ENCODE results near the gene NHERF1.
A peak's percentile ranks its signal among the peaks of the same experiment; 100 is the strongest.

Gene NHERF1

DNA sequence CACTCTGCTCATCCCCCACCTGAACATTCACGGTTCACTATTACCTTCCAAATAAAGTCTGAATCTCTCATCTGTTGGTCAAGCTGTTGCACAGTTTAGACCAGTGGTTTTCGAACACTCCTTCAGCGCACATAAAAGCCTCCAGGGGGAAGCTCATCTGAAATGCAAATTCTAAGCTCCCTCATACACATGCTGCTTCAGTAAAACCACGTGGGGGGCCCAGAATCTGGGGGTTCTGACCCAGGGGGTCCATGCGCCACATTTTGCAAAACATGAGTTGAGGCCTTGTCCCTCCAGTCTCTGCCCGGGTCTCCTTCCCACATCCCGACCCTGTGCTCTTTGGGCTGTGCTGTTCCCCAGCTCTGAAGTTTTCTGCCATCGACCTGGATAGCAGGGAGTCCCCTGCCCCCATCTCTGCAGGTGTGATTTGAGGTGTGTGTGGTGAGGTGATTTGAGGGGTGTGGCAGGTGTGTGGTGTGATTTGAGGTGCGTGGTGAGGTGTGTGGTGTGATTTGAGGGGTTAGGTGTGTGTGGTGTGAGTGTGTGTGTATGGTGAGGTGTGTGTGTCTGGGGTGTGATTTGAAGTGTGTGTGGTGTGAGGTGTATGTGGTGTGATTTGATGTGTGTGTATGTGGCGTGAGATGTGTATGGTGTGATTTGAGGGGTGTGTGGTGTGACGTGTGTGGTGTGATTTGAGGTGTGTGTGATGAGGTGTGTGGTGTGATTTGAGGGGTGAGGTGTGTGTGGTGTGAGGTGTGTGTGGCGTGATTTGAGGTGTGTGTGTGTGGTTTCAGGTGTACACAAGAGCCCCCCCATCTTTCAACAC lies 16.2 kb upstream of the NHERF1 start:
- no peak for DNase-seq (ENCODE audit: low spot score)

DNA sequence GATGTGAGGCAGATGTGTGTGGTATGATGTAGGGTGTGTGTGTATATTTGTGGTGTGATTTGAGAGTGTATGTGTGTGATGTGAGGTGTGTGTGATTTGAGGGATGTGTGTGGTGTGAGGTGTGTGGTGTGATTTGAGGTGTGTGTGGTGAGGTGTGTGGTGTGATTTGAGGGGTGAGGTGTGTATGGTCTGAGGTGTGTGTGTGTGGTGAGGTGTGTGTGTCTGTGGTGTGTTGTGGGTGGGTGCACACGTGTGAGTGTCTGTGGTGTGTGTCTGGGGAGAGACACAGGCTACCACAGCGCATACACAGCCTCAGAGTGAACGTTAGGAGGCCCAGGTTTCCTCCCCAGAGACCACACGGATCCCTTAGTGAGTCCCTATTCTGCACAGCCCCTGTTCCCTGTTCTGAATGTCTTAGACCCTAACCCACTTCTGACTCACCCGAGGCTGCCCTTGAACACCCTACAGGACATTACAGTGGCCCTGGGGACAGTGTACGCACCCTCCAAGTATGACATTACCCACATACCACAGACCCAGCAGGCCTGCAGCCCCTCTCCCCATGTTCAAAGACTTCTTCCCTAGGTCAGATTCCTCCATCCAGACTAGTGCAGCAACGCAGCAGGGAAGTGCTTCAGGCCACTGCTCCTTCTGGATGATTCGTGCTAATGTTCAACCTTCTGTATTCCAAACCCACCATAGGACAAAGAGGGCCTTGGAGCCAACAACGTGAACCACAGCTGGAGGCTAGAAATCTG lies 14.9 kb upstream of the NHERF1 start:
- no peak for DNase-seq (ENCODE audit: low spot score)

DNA sequence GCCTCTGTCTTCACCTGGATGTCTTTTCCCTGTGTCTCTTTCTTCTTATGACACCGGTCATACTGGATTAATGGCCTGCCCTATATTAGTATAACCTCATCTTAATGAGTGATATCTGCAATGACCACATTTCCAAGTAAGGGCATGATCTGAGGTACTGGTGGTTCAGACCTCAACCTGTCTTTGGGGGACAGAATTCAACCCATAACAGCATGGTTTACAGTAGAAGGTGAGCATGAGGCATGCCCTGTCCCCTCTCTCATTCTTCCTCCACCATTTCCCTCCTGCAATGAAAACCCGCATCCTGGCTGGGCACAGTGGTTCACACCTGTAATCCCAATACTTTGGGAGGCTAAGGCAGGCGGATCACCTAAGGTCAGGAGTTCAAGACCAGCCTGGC lies 14.2 kb upstream of the NHERF1 start:
- DNase-seq (ENCODE audit: low spot score): no peak

DNA sequence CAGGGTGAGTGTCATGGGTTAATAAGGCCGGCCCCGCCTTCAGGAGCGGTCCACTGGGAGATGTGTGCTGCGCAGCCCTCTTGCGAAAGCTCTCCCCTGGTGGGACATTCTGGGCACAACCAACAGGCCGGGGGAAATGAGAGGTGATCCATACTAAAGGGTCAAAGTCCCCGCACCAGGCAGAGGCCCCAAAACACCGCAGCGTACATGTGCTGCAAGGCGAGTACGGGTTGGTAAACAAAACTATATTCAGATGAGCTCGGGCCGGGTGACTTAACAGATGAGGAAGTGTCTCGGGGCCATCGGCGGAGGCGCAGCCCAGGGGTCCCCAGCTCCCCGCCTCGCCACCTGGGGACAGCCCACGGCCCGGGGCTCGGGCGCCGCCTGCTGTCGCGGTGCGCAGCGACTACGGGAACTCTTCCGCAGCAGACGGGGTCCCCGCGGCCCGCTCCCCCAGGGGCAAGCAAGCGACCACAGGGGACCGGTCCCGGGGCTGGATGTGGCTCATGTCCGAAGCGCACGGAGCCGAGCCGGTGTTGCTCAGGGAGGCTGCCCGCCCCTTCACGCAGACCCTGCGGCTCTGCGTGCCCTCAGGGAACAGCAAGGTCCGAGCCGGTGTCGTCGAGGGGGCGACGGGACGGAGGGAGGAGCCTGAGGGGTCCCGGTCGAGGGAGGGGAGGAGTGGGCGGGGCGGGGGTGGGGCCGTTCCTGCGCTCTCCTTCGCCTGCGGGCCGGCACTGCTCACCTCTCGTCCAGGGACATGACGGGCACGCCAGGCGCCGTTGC lies 11.7 kb upstream of the NHERF1 start, which contains the start of gene RAB37:
Gene RAB37 (plus strand): TSS at position 744 of the 786 bp plus-strand sequence. CDS start 17 bp downstream, at position 761.
- peak; percentile 54 for DNase-seq (ENCODE audit: low spot score)

DNA sequence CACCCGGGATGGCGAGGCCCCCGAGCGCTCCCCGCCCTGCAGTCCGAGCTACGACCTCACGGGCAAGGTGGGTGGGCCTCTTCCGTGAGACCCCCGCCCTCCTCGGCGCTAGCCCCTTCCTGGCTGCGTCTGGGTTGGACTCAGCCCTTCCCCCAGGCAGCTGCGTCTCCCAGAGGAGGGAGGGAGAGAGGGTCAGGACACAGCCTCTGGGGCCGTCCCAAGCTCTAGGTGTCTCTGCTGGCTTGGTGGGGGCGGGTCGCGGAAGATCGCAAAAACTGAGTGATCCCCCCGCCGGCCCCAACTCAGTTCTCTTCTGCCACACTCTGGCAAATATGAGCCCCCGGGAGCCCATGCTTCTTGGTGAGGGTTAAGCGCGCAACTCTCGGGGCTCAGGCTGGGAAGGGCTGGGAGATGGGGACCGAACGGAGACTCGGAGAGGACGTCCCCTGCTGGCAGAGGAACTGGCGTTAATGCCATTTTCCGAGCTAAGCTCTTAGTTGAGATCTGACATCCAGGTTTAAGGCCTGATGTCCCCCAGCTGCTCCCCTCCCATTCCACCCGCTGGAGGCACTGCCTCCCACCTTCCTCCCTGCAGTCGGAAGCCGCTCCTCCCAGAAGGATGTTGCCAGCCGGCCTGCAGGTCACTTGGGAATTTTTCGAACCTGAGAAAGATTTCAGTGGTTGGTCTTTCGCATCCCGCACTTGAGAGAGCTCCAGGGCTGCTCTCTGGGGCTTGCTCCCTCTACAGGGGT lies 11.0 kb upstream of the NHERF1 start:
- peak; percentile 51 for DNase-seq (ENCODE audit: low spot score)

DNA sequence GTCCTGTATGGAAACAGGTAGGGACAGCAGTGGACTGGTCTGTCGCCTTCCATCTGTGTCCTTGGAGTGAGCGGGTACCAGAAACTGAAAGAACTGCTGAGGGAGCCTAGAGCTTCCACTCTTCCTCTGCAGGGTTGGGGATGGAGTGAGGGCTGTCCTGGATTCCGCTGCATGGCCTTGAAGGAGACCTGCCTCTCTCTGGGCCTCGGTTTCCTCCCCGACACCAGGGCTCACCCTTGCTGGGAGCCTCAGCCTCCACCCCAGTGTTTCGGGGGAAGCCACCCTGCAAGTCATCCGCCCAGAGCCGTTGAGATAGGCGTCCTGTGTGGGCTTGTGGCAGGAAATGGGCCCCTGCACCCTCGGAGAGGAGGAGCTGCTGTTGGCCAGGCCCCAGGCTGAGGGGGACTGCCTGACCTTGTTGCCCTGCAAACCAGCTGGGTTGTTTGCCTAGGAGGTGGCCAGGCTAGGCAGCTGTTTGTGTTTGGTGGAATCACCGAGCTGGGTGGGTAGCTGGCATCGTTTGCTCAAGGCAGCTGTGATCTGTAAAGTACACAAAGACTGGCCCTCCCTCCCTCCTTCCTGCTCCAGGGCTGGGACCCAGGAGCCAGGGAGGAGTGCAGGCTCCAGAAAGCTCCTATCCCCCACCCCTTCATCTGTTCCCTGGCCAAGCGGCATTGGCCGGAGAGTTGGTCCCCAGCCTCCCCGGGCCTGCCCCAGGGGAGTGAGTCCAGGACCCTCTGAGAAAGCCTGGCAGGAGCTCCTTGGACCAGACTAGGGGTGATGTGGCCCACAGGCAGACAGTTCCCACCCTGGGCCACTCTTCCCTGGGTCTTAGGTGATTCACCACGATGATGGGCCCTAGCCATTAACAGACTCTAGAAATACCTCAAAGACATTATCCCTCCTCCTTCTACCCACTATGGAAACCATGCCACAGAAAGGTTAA lies 10.1 kb upstream of the NHERF1 start:
- DNase-seq (ENCODE audit: low spot score): peak; percentile 84

DNA sequence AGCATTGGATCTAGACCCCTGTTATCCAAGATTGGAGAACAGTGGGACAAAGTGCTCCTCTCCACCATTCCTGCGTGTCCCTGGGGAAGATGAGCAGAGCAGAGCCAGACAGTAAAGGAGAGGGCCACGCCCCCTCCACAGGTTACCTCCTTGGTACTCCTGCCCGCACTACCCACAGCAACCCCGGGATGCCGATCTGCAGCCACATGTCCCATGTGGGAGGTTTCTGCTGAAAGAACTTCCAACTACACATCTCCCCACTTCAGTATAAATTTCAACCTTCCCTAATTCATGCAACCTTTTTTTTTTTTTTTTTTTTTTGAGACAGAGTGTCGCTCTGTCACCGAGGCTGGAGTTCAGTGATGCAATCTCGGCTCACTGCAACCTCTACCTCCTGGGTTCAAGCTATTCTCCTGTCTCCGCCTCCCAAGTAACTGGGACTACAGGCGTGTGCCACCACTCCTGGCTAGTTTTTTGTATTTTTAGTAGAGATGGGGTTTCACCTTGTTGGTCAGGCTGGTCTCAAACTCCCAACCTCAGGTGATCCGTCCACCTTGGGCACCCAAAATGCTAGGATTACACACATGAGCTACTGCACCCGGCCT lies 9.1 kb upstream of the NHERF1 start:
- DNase-seq (ENCODE audit: low spot score): no peak

DNA sequence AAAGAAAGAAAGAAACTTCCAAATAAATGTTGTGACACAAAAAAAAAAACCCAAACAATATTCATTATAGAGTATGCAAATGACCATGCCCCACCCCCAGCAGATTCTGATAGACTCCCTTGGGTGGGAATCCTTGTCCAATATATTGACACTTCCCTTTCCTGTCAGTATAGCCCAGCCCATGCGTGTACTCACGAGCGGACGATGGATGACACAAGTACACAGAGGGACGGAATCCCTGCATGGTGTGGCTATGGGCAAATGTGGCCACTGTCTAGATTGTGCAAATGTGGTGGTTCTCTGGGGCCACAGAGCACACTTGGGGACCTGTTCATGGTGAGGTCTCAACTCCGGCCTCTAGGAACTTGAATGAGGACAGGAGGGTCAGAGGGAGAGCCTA lies 8.3 kb upstream of the NHERF1 start:
- DNase-seq (ENCODE audit: low spot score): no peak

DNA sequence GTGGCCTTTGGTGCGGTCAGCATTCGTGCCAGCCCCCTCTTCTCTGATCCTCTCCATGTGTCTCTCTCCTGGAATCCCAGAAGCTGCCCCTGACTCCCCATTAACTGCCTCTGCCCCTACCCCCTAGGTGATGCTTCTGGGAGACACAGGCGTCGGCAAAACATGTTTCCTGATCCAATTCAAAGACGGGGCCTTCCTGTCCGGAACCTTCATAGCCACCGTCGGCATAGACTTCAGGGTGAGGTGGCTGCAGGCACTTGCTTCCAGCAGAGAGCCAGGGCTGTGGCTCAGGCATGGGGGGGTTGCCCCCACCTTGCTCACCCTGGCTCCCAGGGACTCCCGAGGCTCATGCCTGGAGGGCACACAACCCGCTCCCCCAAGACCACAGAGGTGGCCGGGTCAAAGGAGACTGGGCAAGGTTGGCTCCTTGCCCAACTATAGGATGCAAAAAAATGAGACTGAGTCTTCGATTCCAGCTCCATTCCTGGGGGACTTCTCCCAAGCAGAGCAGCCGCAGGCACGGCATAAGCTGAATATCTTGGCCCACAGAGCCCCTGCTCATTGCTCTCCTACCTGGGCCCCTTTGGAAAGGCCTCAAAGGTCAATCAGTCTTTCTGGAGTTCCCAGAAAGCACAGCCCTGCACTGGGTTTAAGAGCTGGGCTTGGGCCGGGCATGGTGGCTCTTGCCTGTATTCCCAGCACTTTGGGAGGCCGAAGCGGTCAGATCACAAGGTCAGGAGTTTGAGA lies 7.6 kb upstream of the NHERF1 start:
- DNase-seq (ENCODE audit: low spot score): no peak

DNA sequence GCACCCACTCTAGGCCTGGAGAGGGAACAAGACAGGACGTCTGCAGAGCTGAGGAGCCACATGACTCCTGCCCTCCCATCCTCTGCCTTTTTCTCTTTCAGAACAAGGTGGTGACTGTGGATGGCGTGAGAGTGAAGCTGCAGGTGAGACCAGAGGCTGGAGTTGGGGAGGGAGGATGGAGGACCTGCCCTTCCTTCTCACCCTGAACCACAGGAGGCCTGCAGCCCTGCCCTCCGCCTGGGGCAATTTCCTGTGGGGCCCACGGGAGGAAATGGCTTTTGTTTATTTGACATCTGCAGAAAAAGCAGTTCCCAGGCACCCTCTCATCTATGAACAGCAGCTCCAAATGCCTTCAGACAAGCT lies 6.3 kb upstream of the NHERF1 start:
- DNase-seq (ENCODE audit: low spot score): peak; percentile 56

DNA sequence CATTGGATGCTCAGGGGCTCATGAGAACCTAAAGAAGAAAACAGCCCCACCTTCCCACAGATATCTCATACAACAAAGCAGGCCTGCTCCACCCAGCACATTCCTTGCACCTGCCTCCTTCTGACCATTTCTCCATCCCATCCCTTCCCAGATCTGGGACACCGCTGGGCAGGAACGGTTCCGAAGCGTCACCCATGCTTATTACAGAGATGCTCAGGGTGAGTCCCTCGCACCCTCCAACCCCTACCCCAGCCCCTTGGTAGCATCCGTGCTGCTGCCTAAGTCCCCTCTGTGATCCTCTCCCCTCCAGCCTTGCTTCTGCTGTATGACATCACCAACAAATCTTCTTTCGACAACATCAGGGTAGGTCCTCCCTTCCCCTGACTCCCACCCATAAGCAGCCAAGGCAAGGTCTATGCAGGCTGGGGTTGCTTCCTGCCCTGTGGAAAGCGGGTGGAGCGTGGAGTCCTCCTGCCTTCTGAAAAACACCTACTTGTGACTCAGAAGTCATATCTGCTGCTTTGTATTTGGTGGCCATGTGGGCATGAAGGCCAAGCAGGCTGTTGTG lies 5.4 kb upstream of the NHERF1 start:
- DNase-seq (ENCODE audit: low spot score): no peak

DNA sequence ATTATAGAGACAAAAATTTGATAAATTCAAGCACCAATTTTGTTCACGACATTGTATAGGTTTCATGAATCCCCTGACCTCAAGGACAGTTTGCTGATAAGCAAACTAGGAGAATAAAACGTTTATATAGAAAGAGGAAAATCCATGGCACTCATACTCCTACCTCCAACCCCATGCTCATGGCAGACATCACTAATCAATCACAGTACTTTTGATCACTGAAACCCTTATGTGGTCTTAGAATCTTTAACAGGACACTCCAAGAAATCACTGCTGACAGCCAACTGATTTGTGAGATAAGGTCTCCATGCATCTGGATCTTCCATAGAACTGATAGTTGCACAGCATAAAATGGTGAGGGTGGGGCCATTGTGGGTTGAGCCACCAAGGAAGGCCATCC lies 4.7 kb upstream of the NHERF1 start:
- no peak for DNase-seq (ENCODE audit: low spot score)

DNA sequence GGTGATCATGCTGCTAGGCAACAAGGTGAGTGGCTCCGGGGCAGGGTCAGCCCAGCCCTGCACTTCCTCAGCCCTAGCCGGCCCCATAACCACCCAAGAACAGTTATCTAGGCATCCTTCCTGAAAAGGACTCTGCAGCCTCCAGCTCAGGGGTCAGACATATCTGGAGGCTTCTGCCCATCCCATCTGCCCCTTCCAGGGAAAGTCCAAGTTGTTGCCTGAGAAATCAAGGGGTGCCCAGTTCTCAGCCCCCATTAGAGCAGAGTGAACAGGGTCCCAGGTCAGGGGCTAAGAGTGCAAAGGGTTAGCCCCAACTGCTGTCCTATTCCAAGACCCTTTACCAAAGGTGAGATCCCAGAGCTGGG lies 4.1 kb upstream of the NHERF1 start:
- DNase-seq (ENCODE audit: low spot score): no peak

DNA sequence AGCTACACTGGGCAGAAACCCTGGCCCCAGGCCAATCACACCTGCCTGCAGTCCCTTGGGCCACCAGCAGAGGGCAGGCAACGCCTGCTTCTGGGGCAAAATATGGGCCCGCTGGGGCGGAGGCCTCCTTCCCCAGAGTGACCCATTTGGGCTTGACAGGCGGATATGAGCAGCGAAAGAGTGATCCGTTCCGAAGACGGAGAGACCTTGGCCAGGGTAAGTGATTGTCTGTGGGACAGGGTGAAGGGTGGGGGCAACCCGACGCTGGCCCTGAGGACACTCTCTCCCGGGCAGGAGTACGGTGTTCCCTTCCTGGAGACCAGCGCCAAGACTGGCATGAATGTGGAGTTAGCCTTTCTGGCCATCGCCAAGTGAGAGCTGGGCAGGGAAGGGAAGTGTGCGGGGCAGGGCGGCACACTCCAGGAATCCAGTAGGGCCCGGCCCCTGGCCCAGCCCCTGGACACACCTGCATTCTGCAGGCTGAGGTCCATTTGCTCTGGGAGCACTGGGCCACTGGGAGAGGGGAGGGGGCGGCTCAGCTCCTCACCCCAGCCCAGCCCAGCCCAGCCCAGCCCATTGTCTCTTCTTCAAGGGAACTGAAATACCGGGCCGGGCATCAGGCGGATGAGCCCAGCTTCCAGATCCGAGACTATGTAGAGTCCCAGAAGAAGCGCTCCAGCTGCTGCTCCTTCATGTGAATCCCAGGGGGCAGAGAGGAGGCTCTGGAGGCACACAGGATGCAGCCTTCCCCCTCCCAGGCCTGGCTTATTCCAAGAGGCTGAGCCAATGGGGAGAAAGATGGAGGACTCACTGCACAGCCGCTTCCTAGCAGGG lies 3.5 kb upstream of the NHERF1 start:
- peak; percentile 87 for DNase-seq (ENCODE audit: low spot score)

DNA sequence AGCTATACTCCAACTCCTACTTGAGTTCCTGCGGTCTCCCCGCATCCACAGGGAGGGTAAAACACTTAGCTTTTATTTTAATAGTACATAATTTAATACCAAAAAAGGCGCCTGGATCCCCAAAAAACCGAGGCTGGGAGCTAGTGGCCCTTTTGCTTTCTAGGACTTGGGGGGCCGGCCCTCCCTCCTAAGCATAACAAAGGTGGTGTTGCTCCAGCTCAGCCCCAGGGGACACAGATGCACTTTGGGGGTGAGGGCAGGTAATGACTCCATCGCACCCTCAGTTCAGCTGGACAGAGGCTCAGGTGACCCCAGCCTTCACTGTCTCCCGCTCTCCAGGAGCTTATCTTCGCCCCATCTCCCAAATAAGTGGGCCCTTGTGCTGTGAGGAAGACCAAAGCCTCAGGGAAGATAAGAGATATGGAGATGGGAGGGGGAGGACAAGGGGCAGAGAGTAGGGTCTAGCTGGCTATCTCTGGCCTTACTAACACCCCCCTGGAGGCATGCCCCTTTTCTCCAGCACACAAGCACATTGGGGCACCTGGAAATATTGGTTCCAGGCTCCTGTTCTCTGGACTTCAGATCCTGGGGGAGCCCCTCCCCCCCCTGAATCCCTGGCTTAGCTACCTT lies 2.8 kb upstream of the NHERF1 start:
- DNase-seq (ENCODE audit: low spot score): no peak

DNA sequence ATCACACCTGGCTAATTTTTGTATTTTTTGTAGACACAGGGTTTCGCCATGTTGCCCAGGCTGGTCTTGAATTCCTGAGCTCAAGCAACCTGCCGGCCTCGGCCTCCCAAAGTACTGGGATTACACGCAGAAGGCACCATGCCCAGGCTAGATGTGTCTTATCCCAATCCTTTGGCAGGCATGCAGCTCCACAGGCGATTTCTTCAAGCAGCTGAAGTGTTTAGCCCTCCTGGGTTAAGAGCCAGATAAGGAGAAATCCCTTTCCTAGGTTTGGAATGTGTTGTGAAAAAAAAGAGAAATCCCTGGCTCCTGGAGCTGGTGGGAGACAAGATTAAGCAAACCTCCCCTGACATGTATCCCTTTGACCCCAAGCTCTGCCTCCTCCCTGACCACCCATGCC lies 2.1 kb upstream of the NHERF1 start:
- DNase-seq (ENCODE audit: low spot score): no peak

DNA sequence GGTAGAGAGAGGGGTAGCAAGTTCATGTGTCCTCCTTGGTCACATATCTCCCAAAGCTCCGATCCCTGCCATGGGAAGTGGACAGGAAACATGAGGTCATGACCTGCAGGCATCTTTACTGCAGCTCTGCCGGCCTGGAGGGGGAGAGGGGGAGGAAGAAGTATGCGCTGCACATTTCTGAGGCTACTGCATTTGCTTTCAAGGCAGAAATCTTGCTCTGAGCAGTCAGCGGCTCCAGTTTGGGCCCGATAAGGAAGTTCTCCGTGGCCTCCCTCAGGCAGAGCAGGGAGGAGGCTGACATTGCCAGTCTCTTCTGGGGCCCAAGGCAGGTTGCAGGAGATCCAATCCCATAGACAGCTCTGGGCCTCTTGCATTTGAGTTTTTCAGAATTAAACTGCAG lies 1.5 kb upstream of the NHERF1 start:
- DNase-seq (ENCODE audit: low spot score): no peak

DNA sequence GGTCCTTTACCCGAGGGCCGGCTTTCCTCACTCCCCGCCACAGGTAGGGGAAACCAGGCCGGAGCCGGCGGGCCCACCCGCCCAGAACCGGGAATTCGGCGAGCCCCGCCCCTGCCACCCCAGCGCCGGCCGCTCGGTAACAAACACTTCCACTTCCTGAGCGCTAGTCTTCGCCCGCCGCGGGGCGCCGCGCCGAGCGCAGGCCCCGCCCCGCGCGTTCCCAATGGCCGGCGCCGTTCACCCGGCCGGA lies 224 bp upstream of the NHERF1 start:
- peak; percentile 94 for DNase-seq (ENCODE audit: low spot score)

Data from CD4-positive, alpha-beta T cell treated with Interleukin-2 at 100 ng/mL for 4 hours (primary cell).